Stomach (tissue), 4 donors: ENCODE results near the gene SSRP1.

Experiments
- CTCF ChIP-seq, 7 experiments: fragments of 450-650 bp in 4 of 7; fragments of 200-600 bp in 3 of 7; sonication (generic) in 3 of 7; IDR thresholded peaks; one replicate each; pipeline ENCODE4 v1.5.1; 2016 to 2019; ENCODE audit warnings: antibody characterized with exemption in 7 of 7, control low read depth in 2 of 7, mild to moderate bottlenecking in 1 of 7
- EP300 ChIP-seq: sonication (generic); formaldehyde crosslinking; IDR thresholded peaks from one replicate; pipeline ENCODE4 v1.6.1; 2017; ENCODE audit warnings: antibody characterized with exemption
- POLR2A ChIP-seq, 4 donors: fragments of 450-650 bp; IDR thresholded peaks; one replicate each; pipeline ENCODE4 v1.6.1; 2016; ENCODE audit warnings: antibody characterized with exemption in 4 of 4, control low read depth in 2 of 4, mild to moderate bottlenecking in 1 of 4, moderate library complexity in 1 of 4

DNA sequence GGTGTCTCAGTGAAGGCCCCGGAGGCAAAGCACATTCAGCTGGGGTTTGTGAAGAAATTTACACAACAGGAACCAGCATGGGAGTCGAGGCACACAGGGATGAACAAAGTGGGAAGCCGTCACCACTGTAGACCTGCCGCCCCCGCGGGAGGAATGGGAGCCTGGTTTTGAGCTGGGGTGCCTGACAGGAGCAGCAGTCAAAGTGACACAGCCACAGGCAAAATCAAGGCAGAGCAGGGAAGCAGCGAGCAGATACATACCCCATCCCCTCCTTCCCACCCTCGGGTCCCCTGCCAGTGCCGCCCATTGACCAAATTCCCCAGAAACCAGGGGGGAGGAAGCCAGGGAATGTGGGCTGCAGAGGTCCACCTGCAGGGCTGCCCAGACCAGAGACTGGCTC, 23.3 kb upstream of the SSRP1 start:
- TF ChIP-seq POLR2A (IDR thresholded peaks at IDR 0.05) (no peak), CTCF (IDR thresholded peaks at IDR 0.05) (no peak), EP300 (no peak)
